Measurements from ENCODE around the gene DNMT1.
"Not testable (repeated sequence)": the region's sequence is repeated elsewhere in the genome, so short reads cannot be mapped to it uniquely, and the experiment has no call there.

The DNMT1 gene

GRCh38 chr19:10182076-10182475 lies 12.7 kb downstream of the DNMT1 start:
- no peak for DNase-seq

- DNase-seq: no peak
Measured at GRCh38 chr19:10180459-10180858, 14.3 kb downstream of the DNMT1 start.

DNA sequence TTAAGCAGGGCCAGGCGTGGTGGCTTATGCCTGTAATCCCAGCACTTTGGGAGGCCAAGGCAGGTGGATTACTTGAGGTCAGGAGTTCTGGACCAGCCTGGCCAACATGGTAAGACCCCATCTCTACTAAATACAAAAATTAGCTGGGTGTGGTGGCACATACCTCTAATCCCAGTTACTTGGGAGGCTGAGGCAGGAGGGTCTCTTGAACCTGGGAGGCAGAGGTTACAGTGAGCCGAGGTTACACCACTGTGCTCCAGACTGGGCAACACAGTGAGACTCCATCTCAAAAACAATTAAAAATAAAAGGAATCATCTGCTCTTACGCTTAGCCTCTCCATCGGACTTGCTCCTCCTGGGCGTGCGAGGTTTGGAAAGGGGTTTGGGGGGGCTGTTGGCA lies 14.7 kb downstream of the DNMT1 start:
- DNase-seq: not testable (repeated sequence)

DNA sequence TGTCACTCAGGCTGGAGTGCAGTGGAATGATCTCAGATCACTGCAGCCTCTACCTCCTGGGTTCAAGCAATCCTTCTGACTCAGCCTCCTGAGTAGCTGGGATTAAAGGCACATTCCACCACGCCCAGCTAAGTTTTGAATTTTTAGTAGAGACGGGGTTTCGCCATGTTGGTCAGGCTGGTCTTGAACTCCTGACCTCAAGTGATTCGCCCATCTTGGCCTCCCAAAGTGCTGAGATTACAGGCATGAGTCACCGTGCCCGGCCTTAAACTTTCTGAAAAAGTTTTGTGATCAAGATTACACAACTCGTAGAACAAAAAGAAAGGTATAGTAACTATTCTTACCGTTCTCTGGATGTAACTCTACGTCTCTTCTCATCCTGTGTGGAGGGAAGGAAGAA lies 21.2 kb downstream of the DNMT1 start:
- DNase-seq: no peak

DNA sequence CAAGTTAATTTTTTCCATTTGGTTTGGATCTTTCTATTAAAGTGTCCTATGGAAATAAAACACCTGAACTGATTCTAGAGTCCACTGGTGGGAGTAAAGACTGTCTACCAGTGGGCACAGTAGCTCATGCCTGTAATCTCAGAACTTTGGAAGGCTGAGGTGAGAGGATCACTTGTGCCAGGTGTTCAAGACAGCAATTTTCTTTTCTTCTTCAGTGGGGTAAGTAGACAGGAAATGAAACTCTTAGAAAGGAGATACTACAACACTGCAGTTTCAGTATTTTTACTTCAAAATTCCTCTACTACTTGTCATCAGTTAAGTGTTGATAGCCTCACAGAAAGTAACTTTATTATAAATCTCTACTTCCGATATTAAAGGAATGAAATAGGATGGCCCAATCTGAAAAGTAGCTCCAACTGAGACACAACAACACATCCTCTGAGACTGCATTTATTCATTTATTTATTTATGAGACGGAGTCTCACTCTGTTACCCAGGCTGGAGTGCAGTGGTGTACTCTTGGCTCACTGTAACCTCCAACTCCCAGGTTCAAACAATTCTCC lies 26.3 kb downstream of the DNMT1 start:
- no peak for DNase-seq

- no peak for DNase-seq
Measured at GRCh38 chr19:10167459-10167858, 27.3 kb downstream of the DNMT1 start.

GRCh38 chr19:10166501-10166900 lies 28.3 kb downstream of the DNMT1 start:
- not testable (repeated sequence) for DNase-seq

DNA sequence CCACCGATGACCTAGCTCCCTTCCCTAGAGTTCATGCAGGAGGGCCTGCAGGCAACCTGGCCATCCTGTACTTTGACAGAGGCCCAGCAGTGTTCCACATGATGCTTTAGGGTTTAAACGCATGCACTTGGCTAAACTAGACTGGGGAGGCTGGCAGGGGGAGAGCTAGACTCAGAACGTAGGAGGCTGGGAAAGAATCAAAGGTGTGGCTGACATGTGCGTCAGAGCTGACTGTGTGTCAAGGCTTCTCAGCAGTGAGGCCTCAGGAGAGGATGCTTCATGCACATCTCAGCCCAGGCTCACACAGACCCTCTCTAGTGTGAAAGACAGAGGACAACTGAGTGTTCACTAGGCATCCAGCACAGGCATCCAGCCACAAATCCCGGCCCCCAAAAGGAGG lies 28.7 kb downstream of the DNMT1 start:
- DNase-seq: no peak

GRCh38 chr19:10163536-10163935 lies 31.2 kb downstream of the DNMT1 start:
- no peak for DNase-seq

DNA sequence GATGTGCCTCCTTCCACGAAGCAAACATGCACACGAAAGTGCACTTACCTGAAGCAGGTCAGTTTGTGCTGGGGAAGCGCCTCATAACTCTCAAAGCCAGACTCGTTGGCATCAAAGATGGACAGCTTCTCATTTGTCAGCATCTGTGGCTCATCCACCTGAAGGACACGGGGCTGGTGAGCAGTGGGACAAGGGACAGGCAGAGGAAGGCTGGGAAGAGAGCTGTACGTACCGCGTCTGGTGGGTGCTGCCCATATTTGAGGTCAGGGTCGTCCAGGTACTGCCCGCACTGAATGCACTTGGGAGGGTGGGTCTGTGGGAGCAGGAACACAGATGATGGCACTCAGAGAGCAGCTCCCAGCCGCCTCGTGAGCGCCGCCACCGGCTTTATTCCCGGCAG lies 35.1 kb downstream of the DNMT1 start:
- no peak for DNase-seq

- DNase-seq: no peak
Measured at GRCh38 chr19:10158485-10158884, 36.3 kb downstream of the DNMT1 start.

DNA sequence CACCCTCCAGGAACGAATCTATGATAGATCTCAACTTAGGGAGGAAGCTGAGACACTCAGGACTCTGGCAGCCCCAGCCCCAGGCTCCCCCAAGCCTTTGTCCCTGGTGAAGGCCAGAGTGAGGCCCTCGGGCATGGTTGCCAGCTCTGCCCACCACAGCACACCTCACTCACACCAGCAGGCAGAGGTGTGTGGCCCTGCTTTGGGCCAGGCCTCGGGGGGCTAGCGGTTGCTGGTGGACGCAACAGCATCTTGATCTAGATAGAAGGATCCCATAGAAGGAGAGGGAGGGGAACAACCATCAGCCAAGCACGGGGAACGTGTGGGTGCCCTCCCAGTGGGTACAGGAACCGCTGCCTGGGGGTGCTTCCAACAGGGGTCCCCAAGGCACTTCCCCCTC lies 36.7 kb downstream of the DNMT1 start:
- no peak for DNase-seq

DNA sequence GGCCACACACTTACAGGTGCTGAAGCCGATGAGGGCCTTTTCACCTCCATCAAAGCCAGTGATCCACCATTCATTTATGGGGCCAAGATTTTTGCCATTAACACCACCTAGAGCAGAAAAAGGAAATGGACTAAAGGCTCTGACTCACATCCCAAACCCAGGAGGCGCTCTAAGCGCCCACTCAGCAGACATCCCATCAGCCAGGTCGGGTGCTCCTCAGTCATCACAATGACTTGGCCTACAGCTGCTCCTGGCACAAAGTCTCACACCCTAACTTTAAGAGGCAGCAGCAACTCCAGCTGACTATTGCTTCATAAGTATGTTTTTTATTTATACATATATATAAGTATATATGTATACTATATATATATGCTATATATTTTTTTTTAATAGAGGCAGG lies 38.9 kb downstream of the DNMT1 start:
- DNase-seq: no peak

DNA sequence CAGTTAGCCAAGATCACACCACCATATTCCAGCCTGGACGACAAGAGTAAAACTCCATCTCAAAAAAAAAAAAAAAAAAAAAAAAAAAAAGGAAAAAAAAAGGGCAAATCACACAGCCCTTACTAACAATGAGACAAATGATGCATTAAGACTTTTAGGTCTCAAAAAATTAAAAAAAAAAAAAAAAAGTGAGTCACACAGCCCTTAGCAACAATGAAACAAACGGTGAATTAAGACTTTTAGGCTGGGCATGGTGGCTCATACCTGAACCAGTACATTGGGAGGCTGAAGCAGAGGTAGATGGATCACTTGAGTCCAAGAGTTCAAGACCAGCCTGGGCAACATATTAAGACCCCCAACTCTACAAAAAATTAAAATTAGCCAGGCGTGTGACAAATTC lies 42.7 kb downstream of the DNMT1 start:
- no peak for DNase-seq

GRCh38 chr19:10151521-10151920 lies 43.2 kb downstream of the DNMT1 start:
- no peak for DNase-seq

DNA sequence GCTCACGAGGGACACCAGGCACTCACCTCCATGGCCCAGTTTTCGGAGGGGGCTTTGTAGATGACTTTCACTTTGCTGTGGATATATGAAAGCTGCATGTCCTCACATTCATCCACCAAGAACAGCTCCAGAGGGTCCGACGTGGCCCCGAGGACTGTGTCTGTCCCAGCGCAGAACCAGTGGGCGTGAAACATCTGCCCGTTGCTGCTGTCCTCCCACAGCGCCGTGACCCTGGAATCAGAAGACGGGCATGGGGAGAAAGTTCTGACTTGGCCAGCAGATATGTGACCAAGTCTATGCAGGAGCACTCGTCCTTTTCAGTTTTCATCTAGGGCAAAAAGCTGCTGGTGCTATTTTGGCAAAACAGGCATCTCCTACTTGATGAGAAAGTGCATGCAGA lies 45.3 kb downstream of the DNMT1 start:
- DNase-seq: no peak

DNA sequence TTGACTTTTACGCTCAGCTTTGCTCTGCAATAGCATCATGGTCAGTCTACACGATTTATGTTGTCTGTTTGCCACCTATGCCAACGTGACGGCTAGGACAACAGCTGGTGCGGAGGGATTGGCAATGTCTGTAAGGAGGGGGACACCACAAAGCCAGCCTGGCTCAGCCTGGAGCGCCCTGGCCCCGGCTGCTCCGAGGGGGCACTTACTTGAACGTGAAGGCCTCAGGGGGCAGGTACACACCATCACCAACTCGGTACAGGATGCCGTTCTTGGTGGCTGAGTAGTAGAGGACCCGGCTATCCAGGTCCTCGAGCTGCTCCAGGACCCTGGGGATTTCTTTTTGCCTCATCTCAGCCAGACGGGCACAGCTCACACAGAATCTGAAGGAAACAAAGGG lies 48.6 kb downstream of the DNMT1 start:
- no peak for DNase-seq

- DNase-seq: no peak
Measured at GRCh38 chr19:10145031-10145430, 49.7 kb downstream of the DNMT1 start.

DNA sequence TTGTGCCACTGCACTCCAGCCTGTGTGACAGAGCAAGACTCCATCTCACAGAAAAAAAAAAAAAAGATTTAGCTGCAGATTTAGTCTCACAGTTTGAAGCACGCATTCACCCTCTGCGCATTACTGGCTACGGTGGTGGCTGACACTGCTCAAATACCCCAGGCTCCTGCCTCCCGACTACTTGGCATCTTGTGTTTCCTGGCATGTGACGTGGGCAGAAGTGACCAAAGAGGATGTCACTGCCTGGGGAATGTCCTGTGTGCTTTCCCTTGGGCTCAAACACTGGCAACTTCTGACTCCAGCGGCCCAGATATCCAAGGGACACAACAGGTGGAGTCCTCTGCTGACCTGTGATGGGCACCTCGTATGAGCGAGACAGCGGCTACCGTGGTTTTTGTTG lies 50.4 kb downstream of the DNMT1 start:
- DNase-seq: no peak

DNA sequence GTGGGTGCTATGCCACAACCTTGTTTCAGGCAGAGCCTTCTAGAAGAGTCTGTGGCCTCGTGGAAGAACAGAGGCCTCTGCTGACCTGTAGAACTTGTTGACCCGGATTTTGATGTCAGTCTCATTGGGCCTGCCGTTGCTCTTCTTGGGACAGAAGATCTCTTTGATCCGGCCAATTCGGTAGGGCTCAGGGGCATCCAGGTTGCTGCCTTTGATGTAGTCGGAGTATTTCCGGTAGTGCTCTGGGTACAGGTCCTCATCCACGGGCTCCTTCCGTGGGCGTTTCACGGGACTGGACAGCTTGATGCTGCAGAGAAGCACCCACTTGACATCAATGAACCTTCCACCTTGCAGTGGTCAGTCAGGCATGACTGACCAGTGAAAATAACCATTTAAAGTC lies 51.1 kb downstream of the DNMT1 start:
- no peak for DNase-seq

- no peak for DNase-seq
Measured at GRCh38 chr19:10142701-10143375, 51.9 kb downstream of the DNMT1 start.

DNA sequence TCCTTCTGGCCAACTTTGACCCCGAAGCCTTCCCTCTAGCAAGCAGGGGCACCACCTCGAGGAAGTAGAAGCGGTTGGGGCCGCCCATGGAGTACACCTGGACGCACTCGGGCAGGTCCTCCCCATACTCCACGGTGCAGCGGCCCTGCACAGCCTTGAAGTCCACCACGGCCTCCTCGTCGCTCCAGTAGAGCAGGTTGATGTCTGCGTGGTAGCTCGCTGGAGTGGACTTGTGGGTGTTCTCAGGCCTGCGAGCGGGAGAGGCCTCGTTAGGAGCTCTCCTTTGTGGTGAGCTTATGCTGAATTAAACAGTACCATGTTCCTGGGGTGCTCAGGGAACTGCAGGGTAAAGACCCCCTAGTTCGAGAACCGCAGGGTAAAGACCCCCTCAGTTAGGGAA lies 52.8 kb downstream of the DNMT1 start:
- DNase-seq: no peak

DNA sequence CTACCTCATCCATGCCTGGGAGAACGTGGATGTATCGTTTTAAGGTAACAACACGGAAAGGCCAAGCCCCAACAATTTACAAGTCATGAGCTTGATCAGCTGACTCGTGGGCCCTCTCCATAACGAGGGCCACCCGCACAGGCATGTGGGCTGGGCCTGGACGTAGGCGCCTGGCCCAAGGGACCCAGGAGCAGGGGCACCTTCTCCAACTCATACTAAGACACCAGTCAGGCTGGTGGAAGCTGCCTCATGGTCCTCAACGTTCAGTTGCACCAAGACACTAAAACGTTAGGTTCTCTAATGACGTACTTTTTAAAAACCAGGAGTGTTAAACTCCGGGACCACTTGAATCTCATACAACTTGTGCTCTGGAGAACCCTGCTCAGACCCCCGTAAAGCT lies 53.3 kb downstream of the DNMT1 start:
- no peak for DNase-seq

DNA sequence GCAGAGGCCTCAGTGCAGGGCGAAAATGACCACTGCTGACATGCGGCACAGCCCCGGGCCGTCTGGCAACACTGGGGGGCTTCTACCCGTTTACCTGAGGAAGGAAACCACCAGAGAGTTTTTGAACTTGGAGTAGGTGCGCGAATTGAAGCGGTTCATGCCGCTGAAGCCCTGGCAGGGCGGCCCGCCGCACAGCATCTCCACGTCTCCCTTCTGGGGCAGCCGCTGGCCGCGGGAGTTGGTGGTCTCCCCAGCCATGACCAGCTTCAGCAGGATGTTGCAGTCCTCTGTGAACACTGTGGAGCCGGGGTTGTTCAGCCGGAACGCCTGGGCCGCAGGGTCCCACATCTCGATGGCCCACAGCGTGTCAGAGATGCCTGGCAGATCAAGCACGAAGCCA lies 54.8 kb downstream of the DNMT1 start:
- DNase-seq: no peak

Measured in NCI-H82 (cell line).